GM12865 (cell line): Measurements from ENCODE around the gene UGT1A5.

Source experiments
- DNase-seq: peaks from one replicate; pipeline ENCODE4 v3.0.0; 2010; ENCODE audit warnings: low read depth
- H3K4me3 ChIP-seq: 2 replicates; pipeline ENCODE4 v1.5.1; 2011; ENCODE audit warnings: mild to moderate bottlenecking, low read depth, low read length, control low read depth
- CTCF ChIP-seq: IDR thresholded peaks from 2 replicates; pipeline ENCODE4 v1.5.1; 2011; ENCODE audit warnings: low read length, control low read depth, low read depth, inconsistent platforms; ENCODE audit not compliant: insufficient read depth; ENCODE audit errors: missing control alignments

UGT1A5 gene

GRCh38 chr2:233775414-233775813 lies 62.7 kb downstream of the UGT1A5 start:
- no peak overlapping the region for H3K4me3 ChIP-seq
- DNase-seq, result no peak
- TF ChIP-seq CTCF, result no peak

- H3K4me3 ChIP-seq, result no peak within 1 kb of the TSS
- TF ChIP-seq CTCF, result no peak
- DNase-seq, result no peak
Observed at GRCh38 chr2:233778030-233778429, 65.3 kb downstream of the UGT1A5 start, which contains the start of gene MROH2A. Gene MROH2A, plus strand, starts transcription at chr2:233778330. Its CDS starts 1,029 bp downstream, at chr2:233779359.

GRCh38 chr2:233779722-233780121 lies 67.0 kb downstream of the UGT1A5 start:
- no peak for TF ChIP-seq CTCF
- no peak for DNase-seq

GRCh38 chr2:233780771-233781170 lies 68.1 kb downstream of the UGT1A5 start:
- H3K4me3 ChIP-seq, result no peak overlapping the region
- no peak for DNase-seq
- no peak for TF ChIP-seq CTCF

More at GRCh38 chr2:233779722-233780121, 67.0 kb downstream of the UGT1A5 start:
- H3K4me3 ChIP-seq, result no peak overlapping the region

GRCh38 chr2:233789554-233789953 lies 76.8 kb downstream of the UGT1A5 start:
- H3K4me3 ChIP-seq, result no peak overlapping the region
- no peak for TF ChIP-seq CTCF
- DNase-seq, result no peak

GRCh38 chr2:233791151-233791882 lies 78.6 kb downstream of the UGT1A5 start:
- DNase-seq, result no peak
- H3K4me3 ChIP-seq, result no peak overlapping the region
- TF ChIP-seq CTCF, result no peak

GRCh38 chr2:233791883-233792329 lies 79.2 kb downstream of the UGT1A5 start:
- DNase-seq, result no peak
- TF ChIP-seq CTCF, result no peak
- no peak overlapping the region for H3K4me3 ChIP-seq
